Fibroblast of lung (primary cell): Measurements from ENCODE around the gene TIMM50.

Experiments used
- EZH2 ChIP-seq: IDR thresholded peaks from 2 replicates; pipeline ENCODE4 v1.5.1; 2012; ENCODE audit warnings: low read length, control low read depth, mild to moderate bottlenecking; ENCODE audit errors: missing control alignments
- TF ChIP-seq, protein P1 (sequence below), 2 donors: IDR thresholded peaks in 1 of 2; conservative IDR thresholded peaks in 1 of 2; 1 replicate in 1 of 2; 2 replicates in 1 of 2; pipeline ENCODE4 v1.5.1; 2011 to 2012; ENCODE audit warnings: low read length in 2 of 2, control low read depth in 1 of 2, inconsistent platforms in 1 of 2, low read depth in 1 of 2, mild to moderate bottlenecking in 1 of 2

DNA sequence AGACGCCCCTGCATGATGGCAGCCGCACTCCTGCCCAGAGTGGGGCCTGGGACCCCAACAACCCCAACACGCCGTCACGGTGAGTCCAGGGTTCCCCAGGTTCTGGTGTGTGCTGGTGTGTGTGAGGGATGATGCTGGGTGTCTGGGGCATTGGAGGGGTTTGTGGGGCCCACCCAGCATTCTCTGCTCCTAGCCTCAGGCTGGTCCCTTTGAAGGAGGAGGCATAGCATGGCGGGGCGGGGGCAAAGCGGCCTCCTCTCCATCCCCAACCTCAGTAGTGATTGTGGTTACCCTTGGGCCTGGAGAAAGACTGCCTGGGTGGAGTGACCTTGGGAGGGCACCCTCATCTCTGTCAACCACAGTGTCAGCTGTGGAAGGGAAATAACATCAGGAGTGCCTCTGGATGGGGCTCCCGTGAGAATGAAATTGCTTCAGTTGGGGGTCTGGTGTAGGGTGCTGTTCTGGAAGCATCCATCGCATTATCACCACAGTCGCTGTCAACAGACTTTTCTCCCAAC, 7.1 kb upstream of the TIMM50 start:
- TF ChIP-seq, protein P1, sequence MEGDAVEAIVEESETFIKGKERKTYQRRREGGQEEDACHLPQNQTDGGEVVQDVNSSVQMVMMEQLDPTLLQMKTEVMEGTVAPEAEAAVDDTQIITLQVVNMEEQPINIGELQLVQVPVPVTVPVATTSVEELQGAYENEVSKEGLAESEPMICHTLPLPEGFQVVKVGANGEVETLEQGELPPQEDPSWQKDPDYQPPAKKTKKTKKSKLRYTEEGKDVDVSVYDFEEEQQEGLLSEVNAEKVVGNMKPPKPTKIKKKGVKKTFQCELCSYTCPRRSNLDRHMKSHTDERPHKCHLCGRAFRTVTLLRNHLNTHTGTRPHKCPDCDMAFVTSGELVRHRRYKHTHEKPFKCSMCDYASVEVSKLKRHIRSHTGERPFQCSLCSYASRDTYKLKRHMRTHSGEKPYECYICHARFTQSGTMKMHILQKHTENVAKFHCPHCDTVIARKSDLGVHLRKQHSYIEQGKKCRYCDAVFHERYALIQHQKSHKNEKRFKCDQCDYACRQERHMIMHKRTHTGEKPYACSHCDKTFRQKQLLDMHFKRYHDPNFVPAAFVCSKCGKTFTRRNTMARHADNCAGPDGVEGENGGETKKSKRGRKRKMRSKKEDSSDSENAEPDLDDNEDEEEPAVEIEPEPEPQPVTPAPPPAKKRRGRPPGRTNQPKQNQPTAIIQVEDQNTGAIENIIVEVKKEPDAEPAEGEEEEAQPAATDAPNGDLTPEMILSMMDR (conservative IDR thresholded peaks at IDR 0.05 in 1 of 2, IDR thresholded peaks at IDR 0.05 in 1 of 2; ENCODE audit: low read depth in 1 of 2, low read length in 2 of 2) = no peak
- TF ChIP-seq EZH2 = no peak
